ENCODE measurements around the gene GIMAP2. TPM values are rescaled to one million over a fixed set of nuclear protein-coding genes. Genes with fewer than 3 reads are reported as not detected.

Gene GIMAP2
- total RNA-seq, 1 donor from 2014 or later, result 3.1 TPM

GRCh38 chr7:150723467-150723866 lies 38.0 kb downstream of the GIMAP2 start:
- DNase-seq (ENCODE audit: low spot score), result no peak
- intact Hi-C loops (cut with DNase I), result loop anchor here (10.0 kb wide), 1 partner anchor 49 kb away; no protein-coding TSS in a partner anchor

- intact Hi-C loops (cut with DNase I), result loop anchor here (10.0 kb wide), 1 partner anchor 53 kb away; no protein-coding TSS in a partner anchor
- DNase-seq (ENCODE audit: low spot score), result no peak
These were observed 41.9 kb downstream of the GIMAP2 start for GRCh38 chr7:150727381-150727780.

- intact Hi-C loops (cut with DNase I), result loop anchor here (10.0 kb wide), 1 partner anchor 53 kb away; no protein-coding TSS in a partner anchor
- no peak for DNase-seq (ENCODE audit: low spot score)
These were observed 42.5 kb downstream of the GIMAP2 start for GRCh38 chr7:150728011-150728410.

GRCh38 chr7:150728609-150729008 lies 43.1 kb downstream of the GIMAP2 start:
- intact Hi-C loops (cut with DNase I), result loop anchor here (10.0 kb wide), 1 partner anchor 54 kb away; no protein-coding TSS in a partner anchor
- DNase-seq (ENCODE audit: low spot score), result no peak

- intact Hi-C loops (cut with DNase I), result no loop called here
These were observed 46.4 kb downstream of the GIMAP2 start for GRCh38 chr7:150731916-150732315.

GRCh38 chr7:150732786-150733481 lies 47.4 kb downstream of the GIMAP2 start:
- intact Hi-C loops (cut with DNase I), result no loop called here
- no peak for DNase-seq (ENCODE audit: low spot score)

More at GRCh38 chr7:150731916-150732315, 46.4 kb downstream of the GIMAP2 start:
- DNase-seq (ENCODE audit: low spot score), result no peak

DNA sequence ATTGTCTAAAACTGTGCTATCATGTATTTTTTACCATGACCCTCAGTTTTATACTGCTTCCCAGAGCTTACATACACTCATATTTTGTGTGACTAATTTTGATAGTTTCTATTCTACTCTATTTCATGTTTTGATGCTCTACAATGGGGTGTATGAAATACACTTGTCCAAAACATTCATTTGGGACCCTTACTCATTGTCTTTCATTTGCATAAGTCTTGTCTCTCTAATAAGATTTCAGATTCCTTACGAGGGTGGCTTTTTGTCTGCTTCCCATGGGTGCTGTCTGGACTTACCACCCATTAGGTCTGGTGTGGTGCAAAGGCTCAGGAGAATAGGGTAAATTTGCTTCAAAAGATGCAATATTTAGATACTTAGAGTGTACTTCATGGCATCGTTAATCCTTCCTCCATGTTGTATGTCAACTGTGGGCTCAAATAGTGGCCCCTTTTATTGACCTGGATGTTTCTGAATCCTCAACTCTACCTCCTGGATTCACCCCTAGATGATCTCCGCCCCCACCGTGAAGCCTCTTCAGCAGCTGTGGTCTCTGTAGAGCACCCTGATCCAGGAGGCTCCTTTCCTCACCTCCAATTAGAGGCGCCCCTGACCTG lies 48.1 kb downstream of the GIMAP2 start:
- no peak for DNase-seq (ENCODE audit: low spot score)
- intact Hi-C loops (cut with DNase I), result no loop called here

DNA sequence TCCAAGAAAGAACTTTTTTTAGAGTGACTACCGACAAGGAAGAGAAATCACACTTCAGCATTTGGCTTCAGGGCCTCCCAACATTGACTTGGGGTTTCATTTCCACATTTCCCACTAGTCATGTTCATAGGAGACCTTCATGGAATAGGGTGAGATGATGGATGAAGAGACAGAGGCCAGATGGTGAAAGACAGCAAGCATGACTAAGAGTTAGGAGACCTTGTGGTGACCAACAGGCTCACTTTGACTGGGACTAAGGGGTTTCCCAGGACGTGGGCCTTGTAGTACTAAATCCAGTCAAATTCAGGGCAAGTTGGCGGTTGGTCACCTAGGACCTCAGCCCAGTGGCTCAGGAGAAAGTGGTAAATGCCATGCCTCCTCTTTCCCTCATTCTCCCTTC lies 48.7 kb downstream of the GIMAP2 start:
- intact Hi-C loops (cut with DNase I), result no loop called here
- DNase-seq (ENCODE audit: low spot score), result no peak

DNA sequence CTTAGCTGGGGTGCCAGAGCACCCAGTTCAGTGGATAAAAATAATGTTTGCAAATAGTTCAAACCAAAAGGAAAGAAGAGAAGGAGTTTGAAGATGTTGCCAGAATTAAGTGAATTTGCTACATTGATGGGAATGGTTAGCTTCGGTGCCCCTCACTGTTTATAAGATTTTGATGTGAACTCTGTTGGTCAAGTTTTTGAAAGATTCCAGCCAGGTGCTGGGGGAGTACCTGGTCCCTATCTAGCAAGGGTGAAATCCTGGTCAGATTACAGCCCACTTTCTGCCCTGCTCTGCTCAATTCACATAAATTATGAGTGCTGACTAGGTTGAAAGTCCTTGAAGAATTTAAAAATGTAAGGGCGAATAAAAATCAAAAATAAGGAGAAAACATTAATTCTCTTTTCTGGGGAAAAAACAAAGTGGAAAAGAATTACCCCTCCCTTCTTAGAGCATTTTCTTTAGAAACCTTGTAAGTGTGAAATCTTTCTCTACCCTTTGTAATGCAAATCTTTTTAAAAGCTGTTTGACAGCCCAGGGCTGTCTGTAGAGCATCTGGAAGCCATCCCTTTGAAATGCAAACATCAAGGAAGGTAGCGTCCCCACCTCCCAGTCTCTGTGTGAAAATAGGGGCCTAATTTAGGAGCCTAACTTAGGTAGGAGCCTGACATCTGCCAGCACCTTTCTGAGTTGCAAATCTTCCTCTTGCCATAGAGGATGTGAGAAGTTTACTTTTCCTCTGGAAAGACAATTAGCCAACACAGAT lies 50.3 kb downstream of the GIMAP2 start:
- intact Hi-C loops (cut with DNase I), result loop anchor here (2.0 to 5.0 kb wide), 3 partner anchors 19 to 288 kb away; partner anchors contain the start of genes GIMAP1 and GIMAP6

GRCh38 chr7:150736864-150737263 lies 51.4 kb downstream of the GIMAP2 start:
- intact Hi-C loops (cut with DNase I), result loop anchor here (2.0 to 5.0 kb wide), 3 partner anchors 20 to 290 kb away; partner anchors contain the start of genes GIMAP1 and GIMAP6
- no peak for DNase-seq (ENCODE audit: low spot score)

More for the DNA sequence above, 50.3 kb downstream of the GIMAP2 start:
- no peak for DNase-seq (ENCODE audit: low spot score)

GRCh38 chr7:150737265-150738055 lies 52.0 kb downstream of the GIMAP2 start, which contains the start of gene GIMAP5:
TSS of gene GIMAP5 (plus strand) at chr7:150737418. CDS start at chr7:150740885, 3,467 bp downstream.
- intact Hi-C loops (cut with DNase I), result loop anchor here (1.0 to 5.0 kb wide), 4 partner anchors 19 to 290 kb away; partner anchors contain the start of genes GIMAP1 and GIMAP6
- no peak for DNase-seq (ENCODE audit: low spot score)

- intact Hi-C loops (cut with DNase I), result loop anchor here (1.0 to 5.0 kb wide), 3 partner anchors 18 to 291 kb away; partner anchors contain the start of gene GIMAP6
- no peak for DNase-seq (ENCODE audit: low spot score)
These were observed 52.6 kb downstream of the GIMAP2 start for GRCh38 chr7:150738092-150738491.

DNA sequence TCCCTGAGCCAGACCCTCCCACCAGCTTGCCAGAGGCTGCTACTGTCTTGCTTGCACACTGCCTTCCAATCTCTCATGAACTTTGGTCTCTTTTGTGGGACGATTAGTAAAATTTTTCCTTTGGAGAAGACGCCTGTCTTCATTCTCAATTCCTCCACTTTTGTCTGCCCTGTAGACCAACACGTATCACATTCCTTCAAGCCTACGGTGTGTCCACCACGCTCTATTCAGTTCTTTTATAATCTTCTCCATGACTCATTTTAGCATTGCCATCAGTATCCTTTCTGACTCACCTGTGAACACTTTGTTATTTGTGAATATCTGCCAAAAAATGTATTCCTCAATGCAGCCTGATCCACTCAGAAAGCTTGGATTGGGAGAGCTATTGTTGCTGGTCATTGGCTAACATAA lies 53.1 kb downstream of the GIMAP2 start:
- intact Hi-C loops (cut with DNase I), result loop anchor here (1.0 to 5.0 kb wide), 3 partner anchors 18 to 291 kb away; partner anchors contain the start of gene GIMAP6
- no peak for DNase-seq (ENCODE audit: low spot score)

GRCh38 chr7:150739033-150739432 lies 53.5 kb downstream of the GIMAP2 start:
- intact Hi-C loops (cut with DNase I), result loop anchor here (5.0 kb wide), 2 partner anchors 107 to 292 kb away; partner anchors contain the start of gene GIMAP6
- no peak for DNase-seq (ENCODE audit: low spot score)

- intact Hi-C loops (cut with DNase I), result no loop called here
These were observed 54.5 kb downstream of the GIMAP2 start for GRCh38 chr7:150740053-150740452.

GRCh38 chr7:150742286-150742968 lies 56.9 kb downstream of the GIMAP2 start:
- intact Hi-C loops (cut with DNase I), result no loop called here
- DNase-seq (ENCODE audit: low spot score), result no peak

More at GRCh38 chr7:150740053-150740452, 54.5 kb downstream of the GIMAP2 start:
- DNase-seq (ENCODE audit: low spot score), result no peak
